GM21528 (cell line): ENCODE measurements around the gene TTC8.
"Not testable (repeated sequence)": the region's sequence is repeated elsewhere in the genome, so short reads cannot be mapped to it uniquely, and the experiment has no call there.

Experiments used
- ATAC-seq: cut with Tn5 transposase; IDR thresholded peaks from one replicate; pipeline ENCODE4 v1.9.1; 2021; ENCODE audit warnings: mild to moderate bottlenecking, moderate library complexity; ENCODE audit not compliant: unreplicated experiment, low FRiP score

TTC8 gene

GRCh38 chr14:88821888-88822287 is 2.6 kb upstream of the TTC8 start:
- no peak for ATAC-seq

- peak; percentile 1 for ATAC-seq
Measured at GRCh38 chr14:88823968-88824313, 510 bp upstream of the TTC8 start.

GRCh38 chr14:88825078-88825458 is 617 bp downstream of the TTC8 start:
- ATAC-seq, result no peak

- no peak for ATAC-seq
Measured at GRCh38 chr14:88825503-88825902, 1.1 kb downstream of the TTC8 start.

- ATAC-seq, result no peak
Measured at GRCh38 chr14:88829188-88829587, 4.7 kb downstream of the TTC8 start.

GRCh38 chr14:88829685-88830302 is 5.3 kb downstream of the TTC8 start:
- no peak for ATAC-seq

- no peak for ATAC-seq
Measured at GRCh38 chr14:88831284-88831683, 6.8 kb downstream of the TTC8 start.

GRCh38 chr14:88834883-88835431 is 10.5 kb downstream of the TTC8 start:
- ATAC-seq, result no peak

GRCh38 chr14:88835661-88836060 is 11.2 kb downstream of the TTC8 start:
- no peak for ATAC-seq

GRCh38 chr14:88837495-88837894 is 13.0 kb downstream of the TTC8 start:
- no peak for ATAC-seq

GRCh38 chr14:88838015-88838414 is 13.6 kb downstream of the TTC8 start:
- ATAC-seq, result no peak

GRCh38 chr14:88840926-88841325 is 16.5 kb downstream of the TTC8 start:
- ATAC-seq, result no peak

GRCh38 chr14:88841741-88842140 is 17.3 kb downstream of the TTC8 start:
- no peak for ATAC-seq

- no peak for ATAC-seq
Measured at GRCh38 chr14:88842414-88842813, 18.0 kb downstream of the TTC8 start.

- no peak for ATAC-seq
Measured at GRCh38 chr14:88844980-88845491, 20.6 kb downstream of the TTC8 start.

GRCh38 chr14:88848571-88848970 is 24.1 kb downstream of the TTC8 start:
- ATAC-seq, result no peak

- ATAC-seq, result no peak
Measured at GRCh38 chr14:88849716-88850115, 25.3 kb downstream of the TTC8 start.

GRCh38 chr14:88851587-88851986 is 27.1 kb downstream of the TTC8 start:
- no peak for ATAC-seq

- ATAC-seq, result no peak
Measured at GRCh38 chr14:88852632-88853031, 28.2 kb downstream of the TTC8 start.

- ATAC-seq, result no peak
Measured at GRCh38 chr14:88853129-88853528, 28.7 kb downstream of the TTC8 start.

- ATAC-seq, result no peak
Measured at GRCh38 chr14:88856786-88857366, 32.4 kb downstream of the TTC8 start.

- not testable (repeated sequence) for ATAC-seq
Measured at GRCh38 chr14:88857861-88858260, 33.4 kb downstream of the TTC8 start.
